PFSK-1 (cell line): ENCODE results near the gene EXOC4.

Experiments used
- FOXP2 ChIP-seq: optimal IDR thresholded peaks from 2 replicates; pipeline ENCODE3; 2011; ENCODE audit warnings: borderline replicate concordance, control low read depth, inconsistent platforms; ENCODE audit not compliant: insufficient read depth; ENCODE audit errors: extremely low read length, extremely low read depth
- POLR2AphosphoS5 ChIP-seq: IDR thresholded peaks from 2 replicates; pipeline ENCODE4 v1.6.1; 2012; ENCODE audit warnings: low read depth, mild to moderate bottlenecking, control low read depth, low read length, moderate library complexity
- SIN3A ChIP-seq: IDR thresholded peaks from 2 replicates; pipeline ENCODE4 v1.6.1; 2012; ENCODE audit warnings: mild to moderate bottlenecking, low read length, moderate library complexity, borderline replicate concordance; ENCODE audit not compliant: insufficient read depth
- TAF1 ChIP-seq: IDR thresholded peaks from 2 replicates; pipeline ENCODE4 v1.6.1; 2012; ENCODE audit warnings: low read length, control low read depth, borderline replicate concordance; ENCODE audit not compliant: insufficient read depth
- TF ChIP-seq, protein P1 (sequence below), 2 experiments: IDR thresholded peaks; 2 replicates each; pipeline versions ENCODE4 v1.6.1 to v1.8.0; 2011 to 2012; ENCODE audit warnings: low read depth in 2 of 2, low read length in 2 of 2, control low read depth in 1 of 2, inconsistent platforms in 1 of 2, mild to moderate bottlenecking in 1 of 2, moderate library complexity in 1 of 2; ENCODE audit not compliant: insufficient read depth in 1 of 2

EXOC4 gene

DNA sequence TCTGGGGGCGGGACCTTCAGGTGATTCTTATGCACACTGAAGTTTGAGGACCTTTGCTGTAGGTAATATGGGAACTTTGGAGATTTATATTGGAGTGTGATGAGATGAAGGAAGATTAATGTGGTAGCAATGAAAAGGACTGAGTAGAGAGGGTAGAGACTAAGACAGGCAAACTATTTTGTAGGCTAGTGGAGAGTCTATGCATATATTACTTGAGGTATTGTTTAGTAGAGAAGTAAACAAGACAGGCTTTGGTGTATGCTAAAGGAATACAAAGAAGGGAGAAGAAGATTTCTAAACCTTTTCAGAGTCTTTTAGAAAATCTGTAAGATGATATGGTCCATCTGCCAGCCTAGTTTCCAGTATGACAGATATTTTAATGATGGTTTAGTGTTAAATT lies 129.1 kb downstream of the EXOC4 start:
- no peak for TF ChIP-seq FOXP2
- no peak for TF ChIP-seq SIN3A

DNA sequence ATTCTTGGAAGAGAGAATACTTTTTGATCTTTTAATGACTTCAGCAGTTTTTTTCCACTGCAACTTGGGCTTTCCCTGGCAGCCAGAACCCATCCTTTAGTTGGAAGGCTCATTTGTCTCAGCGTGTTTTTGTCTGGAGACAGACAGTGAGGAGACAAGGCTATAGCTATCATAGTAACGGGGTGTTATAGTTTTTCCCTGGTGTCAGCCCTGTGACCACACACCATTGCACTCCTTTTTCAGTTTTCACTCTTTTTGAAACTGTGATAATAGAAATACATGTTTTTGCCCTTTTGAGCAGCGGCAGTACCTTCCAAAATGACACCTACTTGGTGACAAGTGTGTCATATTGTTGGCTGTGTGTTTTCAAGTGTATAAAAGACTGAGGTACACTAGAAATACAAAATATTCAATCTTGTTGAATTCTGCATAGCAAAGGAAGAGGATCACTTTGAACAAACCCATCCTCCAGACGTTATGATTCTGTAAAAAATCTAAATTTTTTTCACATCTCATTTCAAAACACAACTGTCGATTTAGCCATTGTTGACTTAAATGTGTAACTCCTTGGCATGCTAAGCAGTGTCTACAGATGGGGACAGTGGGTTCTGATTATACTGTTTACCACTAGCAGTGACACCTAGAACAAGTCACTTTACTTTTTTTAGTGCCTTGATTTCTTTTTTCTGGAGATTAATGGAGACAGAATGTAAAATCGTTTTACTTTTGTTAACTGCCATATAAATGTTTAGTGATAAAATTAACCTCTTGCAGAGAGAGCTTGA lies 130.1 kb downstream of the EXOC4 start:
- no peak for TF ChIP-seq POLR2AphosphoS5
- TF ChIP-seq SIN3A: no peak
- TF ChIP-seq, protein P1, sequence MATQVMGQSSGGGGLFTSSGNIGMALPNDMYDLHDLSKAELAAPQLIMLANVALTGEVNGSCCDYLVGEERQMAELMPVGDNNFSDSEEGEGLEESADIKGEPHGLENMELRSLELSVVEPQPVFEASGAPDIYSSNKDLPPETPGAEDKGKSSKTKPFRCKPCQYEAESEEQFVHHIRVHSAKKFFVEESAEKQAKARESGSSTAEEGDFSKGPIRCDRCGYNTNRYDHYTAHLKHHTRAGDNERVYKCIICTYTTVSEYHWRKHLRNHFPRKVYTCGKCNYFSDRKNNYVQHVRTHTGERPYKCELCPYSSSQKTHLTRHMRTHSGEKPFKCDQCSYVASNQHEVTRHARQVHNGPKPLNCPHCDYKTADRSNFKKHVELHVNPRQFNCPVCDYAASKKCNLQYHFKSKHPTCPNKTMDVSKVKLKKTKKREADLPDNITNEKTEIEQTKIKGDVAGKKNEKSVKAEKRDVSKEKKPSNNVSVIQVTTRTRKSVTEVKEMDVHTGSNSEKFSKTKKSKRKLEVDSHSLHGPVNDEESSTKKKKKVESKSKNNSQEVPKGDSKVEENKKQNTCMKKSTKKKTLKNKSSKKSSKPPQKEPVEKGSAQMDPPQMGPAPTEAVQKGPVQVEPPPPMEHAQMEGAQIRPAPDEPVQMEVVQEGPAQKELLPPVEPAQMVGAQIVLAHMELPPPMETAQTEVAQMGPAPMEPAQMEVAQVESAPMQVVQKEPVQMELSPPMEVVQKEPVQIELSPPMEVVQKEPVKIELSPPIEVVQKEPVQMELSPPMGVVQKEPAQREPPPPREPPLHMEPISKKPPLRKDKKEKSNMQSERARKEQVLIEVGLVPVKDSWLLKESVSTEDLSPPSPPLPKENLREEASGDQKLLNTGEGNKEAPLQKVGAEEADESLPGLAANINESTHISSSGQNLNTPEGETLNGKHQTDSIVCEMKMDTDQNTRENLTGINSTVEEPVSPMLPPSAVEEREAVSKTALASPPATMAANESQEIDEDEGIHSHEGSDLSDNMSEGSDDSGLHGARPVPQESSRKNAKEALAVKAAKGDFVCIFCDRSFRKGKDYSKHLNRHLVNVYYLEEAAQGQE (IDR thresholded peaks at IDR 0.05; ENCODE audit: insufficient read depth in 1 of 2, low read depth in 2 of 2, low read length in 2 of 2): no peak
- TF ChIP-seq TAF1: no peak
- TF ChIP-seq FOXP2: no peak

DNA sequence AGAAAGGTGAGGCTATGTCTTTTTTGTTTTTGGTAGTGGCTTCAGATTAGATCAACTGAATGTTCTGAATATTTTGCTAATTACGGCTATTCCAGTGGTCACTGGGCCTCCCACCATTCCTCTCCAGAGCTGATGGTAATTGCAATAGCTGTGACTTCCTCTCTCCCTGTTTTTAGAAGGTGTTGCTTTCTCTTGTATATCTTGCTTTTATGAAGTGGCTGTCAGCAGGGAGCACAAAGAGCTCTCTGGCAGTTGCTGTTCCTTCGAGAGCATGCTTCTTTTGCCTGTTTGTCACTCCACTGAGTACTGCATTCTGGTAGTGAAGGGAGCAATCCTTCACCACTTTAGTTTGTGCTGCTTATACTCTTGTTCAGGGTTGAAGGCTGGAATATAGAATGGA lies 133.3 kb downstream of the EXOC4 start:
- TF ChIP-seq SIN3A (no peak), POLR2AphosphoS5 (no peak), FOXP2 (no peak), TAF1 (no peak)
- TF ChIP-seq, protein P1 (IDR thresholded peaks at IDR 0.05; ENCODE audit: insufficient read depth in 1 of 2, low read depth in 2 of 2, low read length in 2 of 2): no peak

DNA sequence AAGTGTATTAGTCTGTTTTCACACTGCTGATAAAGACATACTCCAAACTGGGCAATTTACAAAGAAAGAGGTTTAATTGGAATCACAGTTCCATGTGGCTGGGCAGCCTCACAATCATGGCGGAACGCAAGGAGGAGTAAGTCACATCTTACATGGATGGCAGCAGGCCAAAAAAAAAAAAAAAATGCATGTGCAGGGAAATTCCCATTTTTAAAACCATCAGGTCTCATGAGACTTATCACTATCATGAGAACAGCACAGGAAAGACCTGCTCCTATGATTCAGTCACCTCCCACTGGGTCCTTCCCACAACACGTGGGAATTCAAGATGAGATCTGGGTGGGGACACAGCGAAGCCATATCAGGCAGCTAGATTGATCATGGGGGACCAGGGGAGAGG lies 136.8 kb downstream of the EXOC4 start:
- TF ChIP-seq TAF1 (no peak), POLR2AphosphoS5 (no peak), FOXP2 (no peak), SIN3A (no peak)
- TF ChIP-seq, protein P1 (IDR thresholded peaks at IDR 0.05; ENCODE audit: insufficient read depth in 1 of 2, low read depth in 2 of 2, low read length in 2 of 2): no peak

DNA sequence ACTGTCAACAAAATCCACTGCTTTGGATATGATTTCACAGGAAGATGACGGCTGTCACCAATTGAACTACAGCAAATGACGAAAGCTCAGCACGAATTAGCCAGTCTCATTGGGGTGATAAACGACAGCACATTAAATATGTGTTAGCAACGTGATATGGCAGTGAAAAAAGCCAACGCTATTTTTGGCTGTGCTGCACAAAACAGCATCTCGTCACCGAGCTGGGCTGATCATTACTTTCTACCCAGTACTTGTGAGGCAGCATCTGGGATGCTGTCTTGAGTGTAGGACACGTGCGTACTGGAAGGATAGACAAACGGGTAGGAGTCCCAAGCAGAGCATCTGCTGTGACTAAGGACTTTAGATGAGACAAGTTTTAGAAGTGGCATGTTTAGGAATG lies 138.3 kb downstream of the EXOC4 start:
- TF ChIP-seq FOXP2: no peak
- no peak for TF ChIP-seq SIN3A
- no peak for TF ChIP-seq POLR2AphosphoS5

DNA sequence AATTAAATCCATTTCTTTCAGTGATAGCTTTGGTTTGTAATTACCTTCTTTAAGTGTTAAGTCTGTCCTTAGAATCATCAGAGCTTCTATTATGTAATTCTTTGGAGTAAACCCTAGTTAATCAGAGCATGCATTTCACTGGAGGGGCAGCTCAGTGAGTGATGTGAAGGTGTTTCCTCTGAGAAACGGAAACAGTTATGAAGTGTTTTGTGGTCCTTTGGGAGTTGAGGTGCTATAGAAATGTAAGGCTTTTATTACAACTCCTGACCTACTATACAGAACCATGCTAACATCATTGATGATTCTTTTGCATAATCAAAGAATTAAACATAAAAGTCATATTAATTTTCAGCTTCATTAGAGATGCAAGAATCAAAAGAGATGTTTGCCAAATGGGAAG lies 141.5 kb downstream of the EXOC4 start:
- TF ChIP-seq POLR2AphosphoS5: no peak
- TF ChIP-seq SIN3A: no peak
- no peak for TF ChIP-seq TAF1
- TF ChIP-seq, protein P1 (IDR thresholded peaks at IDR 0.05; ENCODE audit: insufficient read depth in 1 of 2, low read depth in 2 of 2, low read length in 2 of 2): no peak
- TF ChIP-seq FOXP2: no peak
